ENCODE data around the gene SIAH2.

The SIAH2 gene

DNA sequence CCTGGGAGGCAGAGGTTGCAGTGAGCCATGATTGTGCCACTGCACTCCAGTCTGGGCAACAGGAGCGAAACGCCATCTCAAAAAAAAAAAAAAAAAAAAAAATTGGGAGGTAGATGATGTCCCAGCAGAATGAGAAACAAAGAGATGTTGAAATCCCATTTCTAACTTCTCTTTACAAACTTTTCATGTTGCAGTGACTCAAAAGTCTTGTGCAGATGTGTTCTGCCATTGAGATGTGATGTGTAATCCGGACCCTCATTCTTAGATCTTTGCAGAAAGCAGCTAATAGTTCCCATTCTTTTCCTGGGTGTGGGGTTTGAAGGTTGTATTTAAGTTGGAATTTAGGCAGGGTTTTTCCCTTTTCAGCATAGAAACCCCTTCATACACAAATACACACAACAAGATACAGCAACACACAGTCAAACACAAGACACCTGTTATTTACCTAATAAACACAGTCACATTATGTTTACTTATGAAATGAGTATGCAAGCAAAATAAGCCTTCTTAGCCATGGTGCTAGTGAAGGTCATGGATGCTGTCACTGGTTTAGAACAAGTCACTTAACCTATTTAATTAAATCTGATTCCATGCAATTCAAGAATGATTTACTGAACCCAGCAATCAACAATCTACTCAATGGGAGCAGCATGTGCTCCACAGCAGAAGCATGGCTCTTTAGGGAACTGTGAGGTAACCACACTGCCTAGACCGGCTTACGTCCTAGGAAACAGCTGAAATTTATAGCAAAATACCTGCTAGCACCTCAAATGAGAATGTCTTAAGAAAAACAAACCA lies 14.9 kb downstream of the SIAH2 start:
- Histone ChIP-seq H3K4me3 (ENCODE audit: extremely low read depth, insufficient read depth, low read length, poor library complexity, severe bottlenecking) (no peak overlapping the region), H3K4me1 (ENCODE audit: control insufficient read depth, insufficient read depth, low read length, poor library complexity, severe bottlenecking) (peaks cover 14% of the 10 kb centered on the region), H3K36me3 (ENCODE audit: control insufficient read depth, insufficient read depth, low read length) (peaks cover 29% of the 10 kb centered on the region), H3K9me3 (ENCODE audit: control insufficient read depth, low read length) (no peaks in the 10 kb centered on the region), H3K27ac (ENCODE audit: low read depth, low read length, severe bottlenecking) (no peak overlapping the region)
- WGBS, 2 experiments (ENCODE audit: insufficient coverage in 2 of 2): 94% methylated on average over 2 of the region's 5 CpGs; no CpG with 5 or more reads in 1 of the 2 experiments

DNA sequence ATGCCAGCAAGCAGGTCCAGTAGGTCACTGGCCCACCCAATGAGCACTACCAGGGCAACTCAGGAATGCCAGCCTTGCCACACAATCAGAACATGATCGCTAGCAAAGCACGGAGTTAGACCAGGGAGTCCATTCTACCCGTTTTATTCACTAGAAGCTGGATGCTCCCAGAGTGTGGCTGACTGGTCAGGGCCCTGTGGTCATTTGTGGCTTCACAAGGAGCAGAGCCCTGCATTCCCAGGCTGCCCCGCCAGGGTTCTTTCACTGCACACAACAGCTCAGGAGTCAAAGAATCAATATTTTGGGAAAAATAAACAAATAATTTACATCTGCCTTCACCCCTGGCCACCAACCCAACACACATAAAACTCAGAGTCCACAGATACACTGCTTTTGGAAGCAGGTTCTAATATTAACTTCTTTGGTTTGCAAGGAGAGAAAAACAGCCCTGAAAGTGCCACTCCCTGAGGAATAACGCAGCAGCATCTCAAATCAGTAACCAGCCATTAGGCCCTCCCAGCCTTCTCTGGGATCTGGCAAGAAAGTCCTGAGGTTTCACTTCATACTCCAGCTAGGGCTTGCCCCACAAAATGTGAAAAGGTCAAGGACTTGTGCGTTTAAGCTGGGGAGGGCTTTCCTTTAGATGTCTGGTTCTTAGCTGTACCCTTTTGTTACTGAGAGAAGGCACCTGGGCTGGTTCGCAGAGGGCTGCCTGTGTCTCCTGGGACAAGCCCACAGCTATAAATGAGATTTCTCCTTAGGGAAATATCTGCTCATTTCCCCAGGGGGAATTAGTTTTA lies 16.0 kb downstream of the SIAH2 start:
- Histone ChIP-seq H3K4me3 (ENCODE audit: extremely low read depth, insufficient read depth, low read length, poor library complexity, severe bottlenecking) (no peak overlapping the region), H3K27ac (ENCODE audit: low read depth, low read length, severe bottlenecking) (no peak overlapping the region), H3K36me3 (ENCODE audit: control insufficient read depth, insufficient read depth, low read length) (peaks cover 33% of the 10 kb centered on the region), H3K9me3 (ENCODE audit: control insufficient read depth, low read length) (no peaks in the 10 kb centered on the region), H3K4me1 (ENCODE audit: control insufficient read depth, insufficient read depth, low read length, poor library complexity, severe bottlenecking) (peaks cover 16% of the 10 kb centered on the region)
- 92 to 97% methylated on average over 4 to 6 of the region's 7 CpGs for WGBS, 2 experiments (ENCODE audit: insufficient coverage in 2 of 2)

DNA sequence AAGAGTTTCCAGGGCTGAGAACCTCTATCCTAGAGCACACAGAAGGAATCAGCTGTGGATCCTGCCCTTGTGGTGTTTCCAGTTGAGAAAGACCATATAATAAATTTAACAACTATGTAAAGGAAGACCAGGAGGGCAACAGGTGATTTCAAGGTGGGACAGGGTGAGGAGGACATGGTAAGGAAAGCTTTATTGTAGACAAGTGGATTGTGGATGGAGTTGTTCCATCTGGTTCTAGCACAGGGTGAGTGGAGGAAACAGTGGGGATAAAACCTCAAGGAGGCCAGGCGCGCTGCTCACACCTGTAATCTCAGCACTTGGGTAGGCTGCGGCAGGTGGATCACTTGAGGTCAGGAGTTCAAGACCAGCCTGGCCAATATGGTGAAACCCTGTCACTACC lies 17.1 kb downstream of the SIAH2 start:
- H3K36me3 ChIP-seq (ENCODE audit: control insufficient read depth, insufficient read depth, low read length): peaks cover 44% of the 10 kb centered on the region
- no CpG with 5 or more reads among the region's 3 CpGs for WGBS, 2 experiments (ENCODE audit: insufficient coverage in 2 of 2)
- peaks cover 16% of the 10 kb centered on the region for H3K4me1 ChIP-seq (ENCODE audit: control insufficient read depth, insufficient read depth, low read length, poor library complexity, severe bottlenecking)
- no peaks in the 10 kb centered on the region for H3K9me3 ChIP-seq (ENCODE audit: control insufficient read depth, low read length)
- no peak overlapping the region for H3K4me3 ChIP-seq (ENCODE audit: extremely low read depth, insufficient read depth, low read length, poor library complexity, severe bottlenecking)
- no peak overlapping the region for H3K27ac ChIP-seq (ENCODE audit: low read depth, low read length, severe bottlenecking)

DNA sequence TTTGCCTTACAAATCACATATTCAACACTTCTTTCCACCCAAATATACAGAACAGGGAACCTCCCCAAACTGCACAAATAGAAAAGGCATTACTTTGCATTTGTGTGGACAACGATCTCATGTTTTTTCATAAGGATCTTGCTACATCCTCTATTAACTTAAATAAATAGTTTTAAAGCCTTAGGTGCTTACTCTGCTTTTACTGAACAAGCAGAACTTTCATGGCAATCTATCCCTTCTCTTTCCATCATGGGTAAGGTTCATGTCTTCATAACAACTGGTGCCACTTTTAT lies 18.1 kb downstream of the SIAH2 start:
- Histone ChIP-seq H3K4me3 (ENCODE audit: extremely low read depth, insufficient read depth, low read length, poor library complexity, severe bottlenecking) (no peak overlapping the region), H3K4me1 (ENCODE audit: control insufficient read depth, insufficient read depth, low read length, poor library complexity, severe bottlenecking) (peaks cover 16% of the 10 kb centered on the region), H3K36me3 (ENCODE audit: control insufficient read depth, insufficient read depth, low read length) (peaks cover 40% of the 10 kb centered on the region), H3K27ac (ENCODE audit: low read depth, low read length, severe bottlenecking) (no peak overlapping the region), H3K9me3 (ENCODE audit: control insufficient read depth, low read length) (no peaks in the 10 kb centered on the region)
- 80 to 100% methylated on average over 1 of the region's 1 CpG for WGBS, 2 experiments (ENCODE audit: insufficient coverage in 2 of 2)

DNA sequence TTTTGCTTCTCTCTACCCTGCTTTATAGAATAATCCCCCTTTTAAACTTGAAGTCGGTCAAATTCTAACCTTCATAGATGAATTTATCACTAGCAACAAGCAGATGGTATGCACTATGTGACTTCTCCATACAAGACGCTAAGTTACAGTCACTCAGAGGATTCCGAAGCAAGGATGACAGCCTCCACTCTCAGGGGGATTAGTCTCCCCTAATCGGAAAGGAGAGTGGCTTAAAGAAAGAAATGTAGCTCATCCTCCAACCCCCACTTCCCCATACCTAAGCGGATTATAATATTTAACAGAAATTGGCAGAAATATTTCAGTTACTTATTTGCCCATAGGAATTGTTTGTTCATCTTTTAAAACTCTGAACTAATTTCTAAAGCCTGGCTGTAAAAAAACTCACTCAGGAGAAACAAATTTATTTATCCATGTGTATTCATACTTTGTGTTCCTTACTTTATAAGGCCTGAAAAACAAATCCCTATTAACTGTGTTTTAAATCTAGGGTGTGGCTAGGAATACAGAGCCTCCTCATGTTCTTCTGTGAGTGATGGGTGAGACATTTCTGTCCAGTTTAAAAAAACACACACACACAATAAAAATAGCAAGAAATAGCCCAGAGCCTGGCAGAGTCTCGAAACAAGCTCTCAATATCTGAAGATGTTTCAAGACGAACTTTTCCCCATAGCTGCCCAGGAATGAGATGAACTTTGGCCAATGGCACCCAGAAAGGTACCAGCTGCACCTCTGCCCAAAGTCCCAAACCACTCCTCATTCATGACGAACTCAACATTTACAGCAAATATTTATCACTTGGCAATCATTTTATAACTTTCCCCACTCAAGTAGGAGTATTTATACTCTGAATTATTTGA lies 18.7 kb downstream of the SIAH2 start:
- WGBS, 2 experiments (ENCODE audit: insufficient coverage in 2 of 2): 95% methylated on average over 3 to 6 of the region's 8 CpGs
- Histone ChIP-seq H3K27ac (ENCODE audit: low read depth, low read length, severe bottlenecking) (no peak overlapping the region), H3K4me3 (ENCODE audit: extremely low read depth, insufficient read depth, low read length, poor library complexity, severe bottlenecking) (no peak overlapping the region), H3K9me3 (ENCODE audit: control insufficient read depth, low read length) (no peaks in the 10 kb centered on the region), H3K4me1 (ENCODE audit: control insufficient read depth, insufficient read depth, low read length, poor library complexity, severe bottlenecking) (peaks cover 16% of the 10 kb centered on the region), H3K36me3 (ENCODE audit: control insufficient read depth, insufficient read depth, low read length) (peaks cover 39% of the 10 kb centered on the region)

DNA sequence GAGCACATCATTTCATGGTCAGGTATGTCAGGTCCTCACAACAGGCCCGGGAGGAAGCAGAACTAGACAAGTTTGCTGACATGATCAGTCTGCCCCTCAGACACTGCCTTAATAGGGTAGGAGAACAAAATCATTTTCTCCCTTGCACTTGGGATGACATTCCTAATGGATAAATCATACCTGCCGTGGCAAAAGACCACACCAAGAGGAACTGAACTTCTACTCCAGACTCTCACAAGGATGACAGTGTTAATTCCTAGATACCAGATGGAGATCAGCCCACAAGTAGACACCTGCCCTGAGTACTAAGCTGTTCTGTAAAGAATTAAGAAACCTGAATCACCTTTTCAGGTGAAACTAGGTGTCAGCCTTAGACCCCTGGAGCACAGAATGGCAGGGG lies 19.5 kb downstream of the SIAH2 start:
- WGBS, 2 experiments (ENCODE audit: insufficient coverage in 2 of 2): 88 to 100% methylated on average over 1 of the region's 2 CpGs
- H3K4me1 ChIP-seq (ENCODE audit: control insufficient read depth, insufficient read depth, low read length, poor library complexity, severe bottlenecking): peaks cover 17% of the 10 kb centered on the region

DNA sequence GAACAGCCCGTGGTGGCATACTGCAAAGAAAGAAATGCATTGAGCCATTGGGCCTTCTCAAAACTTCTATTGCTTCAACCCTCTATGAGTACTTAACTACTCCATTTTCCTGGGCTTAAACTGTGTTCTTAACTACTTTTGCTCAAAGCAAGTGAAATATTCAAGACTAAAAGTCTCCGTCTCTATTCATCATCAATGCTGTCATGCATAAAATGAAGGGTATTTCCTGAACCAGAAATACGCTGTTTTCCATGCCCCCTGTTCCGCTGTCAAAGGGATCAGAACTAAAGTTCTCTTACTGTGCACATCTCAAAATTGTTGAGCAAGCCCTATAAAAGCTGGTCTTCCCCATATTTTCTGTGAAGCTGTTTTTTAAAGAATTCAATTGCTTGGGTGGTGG lies 20.3 kb downstream of the SIAH2 start:
- Histone ChIP-seq H3K4me1 (ENCODE audit: control insufficient read depth, insufficient read depth, low read length, poor library complexity, severe bottlenecking) (peaks cover 24% of the 10 kb centered on the region), H3K36me3 (ENCODE audit: control insufficient read depth, insufficient read depth, low read length) (peaks cover 32% of the 10 kb centered on the region), H3K27ac (ENCODE audit: low read depth, low read length, severe bottlenecking) (no peak overlapping the region), H3K4me3 (ENCODE audit: extremely low read depth, insufficient read depth, low read length, poor library complexity, severe bottlenecking) (no peak overlapping the region), H3K9me3 (ENCODE audit: control insufficient read depth, low read length) (no peaks in the 10 kb centered on the region)
- WGBS, 2 experiments (ENCODE audit: insufficient coverage in 2 of 2): 92 to 100% methylated on average over 4 of the region's 4 CpGs

More for the DNA sequence above, 19.5 kb downstream of the SIAH2 start:
- H3K36me3 ChIP-seq (ENCODE audit: control insufficient read depth, insufficient read depth, low read length): peaks cover 32% of the 10 kb centered on the region
- H3K9me3 ChIP-seq (ENCODE audit: control insufficient read depth, low read length): no peaks in the 10 kb centered on the region
- H3K27ac ChIP-seq (ENCODE audit: low read depth, low read length, severe bottlenecking): no peak overlapping the region
- no peak overlapping the region for H3K4me3 ChIP-seq (ENCODE audit: extremely low read depth, insufficient read depth, low read length, poor library complexity, severe bottlenecking)

DNA sequence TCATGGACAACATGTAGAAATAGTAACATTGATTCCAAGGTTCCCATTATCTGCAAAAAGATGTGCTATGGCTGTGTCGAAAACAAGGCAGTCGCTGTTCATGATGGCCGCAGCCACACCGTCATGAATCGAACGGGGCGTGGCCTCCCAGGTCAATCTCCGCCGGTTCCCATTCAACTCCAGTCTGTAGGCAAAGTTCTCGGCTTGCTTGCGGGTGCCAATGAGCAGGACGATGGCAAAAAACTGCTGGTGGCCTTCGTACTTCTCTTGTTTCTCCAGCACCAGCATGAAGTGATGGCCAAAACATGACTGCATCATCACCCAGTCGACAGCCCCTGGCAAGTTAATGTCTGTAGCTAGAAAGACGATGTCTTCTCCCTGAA lies 20.8 kb downstream of the SIAH2 start:
- H3K4me1 ChIP-seq (ENCODE audit: control insufficient read depth, insufficient read depth, low read length, poor library complexity, severe bottlenecking): peaks cover 27% of the 10 kb centered on the region

DNA sequence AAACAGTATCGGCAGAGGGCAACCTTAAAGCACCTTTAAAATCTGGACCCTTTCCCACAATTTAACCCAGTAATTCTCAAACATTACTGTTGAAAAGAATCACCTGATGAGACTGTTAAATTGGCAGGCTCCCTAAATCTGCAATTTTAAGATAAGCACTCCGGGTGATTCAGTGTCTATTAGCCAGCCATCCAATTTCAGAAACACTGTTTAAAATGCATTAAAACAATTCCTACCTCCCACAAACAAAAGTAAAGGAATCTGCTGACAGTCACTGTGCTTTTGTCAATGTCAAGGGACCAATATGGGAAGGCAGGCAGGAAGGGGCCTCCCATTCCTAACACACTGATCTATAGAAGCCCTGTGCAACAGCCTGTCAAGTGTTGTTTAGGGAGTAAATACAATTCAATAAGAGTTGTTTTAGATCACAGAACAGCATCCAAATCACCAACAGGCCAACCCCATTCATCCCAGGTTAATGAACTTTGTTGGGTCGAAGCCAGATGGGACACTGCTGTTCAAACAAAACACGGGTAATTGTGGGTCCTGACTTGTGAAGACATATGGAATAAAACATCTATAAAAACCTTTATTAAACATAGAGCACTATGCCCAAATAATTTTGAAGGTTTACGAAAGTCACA lies 21.4 kb downstream of the SIAH2 start:
- Histone ChIP-seq H3K4me3 (ENCODE audit: extremely low read depth, insufficient read depth, low read length, poor library complexity, severe bottlenecking) (no peak overlapping the region), H3K36me3 (ENCODE audit: control insufficient read depth, insufficient read depth, low read length) (peaks cover 32% of the 10 kb centered on the region), H3K9me3 (ENCODE audit: control insufficient read depth, low read length) (no peaks in the 10 kb centered on the region), H3K4me1 (ENCODE audit: control insufficient read depth, insufficient read depth, low read length, poor library complexity, severe bottlenecking) (peaks cover 28% of the 10 kb centered on the region), H3K27ac (ENCODE audit: low read depth, low read length, severe bottlenecking) (no peak overlapping the region)
- 83 to 100% methylated on average over 2 of the region's 5 CpGs for WGBS, 2 experiments (ENCODE audit: insufficient coverage in 2 of 2)

More for the DNA sequence above, 20.8 kb downstream of the SIAH2 start:
- Histone ChIP-seq H3K36me3 (ENCODE audit: control insufficient read depth, insufficient read depth, low read length) (peaks cover 32% of the 10 kb centered on the region), H3K27ac (ENCODE audit: low read depth, low read length, severe bottlenecking) (no peak overlapping the region), H3K9me3 (ENCODE audit: control insufficient read depth, low read length) (no peaks in the 10 kb centered on the region), H3K4me3 (ENCODE audit: extremely low read depth, insufficient read depth, low read length, poor library complexity, severe bottlenecking) (no peak overlapping the region)
- WGBS, 2 experiments (ENCODE audit: insufficient coverage in 2 of 2): 93 to 96% methylated on average over 15 of the region's 15 CpGs

Data from mesodermal cell (in vitro differentiated cells).